HepG2 (cell line): ENCODE data around the gene CISH. TPM values are rescaled to one million over a fixed set of nuclear protein-coding genes. Genes with fewer than 3 reads are reported as not detected.

Experiments
- ARID4A ChIP-seq: sonication (generic); formaldehyde crosslinking; IDR thresholded peaks from 2 replicates; pipeline ENCODE4 v1.5.0; 2020; ENCODE audit warnings: mild to moderate bottlenecking, missing genetic modification reagents, borderline replicate concordance
- DNMT3B ChIP-seq: conservative IDR thresholded peaks from 2 replicates; pipeline ENCODE4 v1.6.1; 2016; ENCODE audit warnings: missing biosample characterization, control low read depth
- GTF3A ChIP-seq: sonication (generic); formaldehyde crosslinking; conservative IDR thresholded peaks from 2 replicates; pipeline ENCODE4 v1.4.0; 2020; ENCODE audit warnings: mild to moderate bottlenecking, missing genetic modification reagents
- HNF1B ChIP-seq: sonication (generic); formaldehyde crosslinking; IDR thresholded peaks from 2 replicates; pipeline ENCODE4 v1.5.1; 2020; ENCODE audit warnings: mild to moderate bottlenecking, moderate library complexity, missing genetic modification reagents
- MAF1 ChIP-seq: sonication (generic); formaldehyde crosslinking; IDR thresholded peaks from 2 replicates; pipeline ENCODE4 v1.5.0; 2020; ENCODE audit warnings: missing genetic modification reagents, borderline replicate concordance
- MYC ChIP-seq: sonication (generic); formaldehyde crosslinking; IDR thresholded peaks from 2 replicates; pipeline ENCODE4 v1.9.0; 2021; ENCODE audit warnings: missing genetic modification reagents, borderline replicate concordance
- POLR2AphosphoS5 ChIP-seq: IDR thresholded peaks from 2 replicates; pipeline ENCODE4 v1.6.1; 2012; ENCODE audit warnings: low read depth, low read length
- RBM22 ChIP-seq: fragments of 200-400 bp; formaldehyde crosslinking; optimal IDR thresholded peaks from 2 replicates; pipeline ENCODE3; 2017; ENCODE audit warnings: mild to moderate bottlenecking, low read length, moderate library complexity
- RNF2 ChIP-seq: fragments of 450-650 bp; conservative IDR thresholded peaks from 2 replicates; pipeline ENCODE4 v1.6.1; 2016; ENCODE audit warnings: low read depth
- SIX4 ChIP-seq: sonication (generic); formaldehyde crosslinking; IDR thresholded peaks from 2 replicates; pipeline ENCODE4 v1.4.0; 2020; ENCODE audit warnings: missing genetic modification reagents
- SOX6 ChIP-seq, 2 experiments: fragments of 450-650 bp in 1 of 2; sonication (generic) in 1 of 2; formaldehyde crosslinking in 1 of 2; IDR thresholded peaks; 2 replicates each; pipeline versions ENCODE4 v1.4.0 to v1.6.1; 2017 to 2020; ENCODE audit warnings: antibody characterized with exemption in 1 of 2, mild to moderate bottlenecking in 1 of 2, missing genetic modification reagents in 1 of 2
- SP5 ChIP-seq: IDR thresholded peaks from 2 replicates; pipeline ENCODE4 v1.6.1; 2016; ENCODE audit warnings: low read depth, borderline replicate concordance
- WIZ ChIP-seq: sonication (generic); formaldehyde crosslinking; IDR thresholded peaks from 2 replicates; pipeline ENCODE4 v1.5.1; 2020; ENCODE audit warnings: mild to moderate bottlenecking, missing genetic modification reagents
- ZBTB7A ChIP-seq: sonication (generic); formaldehyde crosslinking; IDR thresholded peaks from 2 replicates; pipeline ENCODE4 v1.8.0; 2022; ENCODE audit warnings: mild to moderate bottlenecking, missing genetic modification reagents
- ZNF276 ChIP-seq: sonication (generic); formaldehyde crosslinking; IDR thresholded peaks from 2 replicates; pipeline ENCODE4 v1.4.0; 2020; ENCODE audit warnings: mild to moderate bottlenecking, low read depth, missing genetic modification reagents
- ZNF510 ChIP-seq: sonication (generic); formaldehyde crosslinking; IDR thresholded peaks from 2 replicates; pipeline ENCODE4 v1.4.0; 2020; ENCODE audit warnings: low read depth, mild to moderate bottlenecking, missing genetic modification reagents
- ZNF607 ChIP-seq: sonication (generic); formaldehyde crosslinking; IDR thresholded peaks from 2 replicates; pipeline ENCODE4 v1.5.1; 2020; ENCODE audit warnings: missing genetic modification reagents, mild to moderate bottlenecking, borderline replicate concordance
- ZNF775 ChIP-seq: sonication (generic); formaldehyde crosslinking; IDR thresholded peaks from 2 replicates; pipeline ENCODE4 v1.4.0; 2020; ENCODE audit warnings: missing genetic modification reagents, mild to moderate bottlenecking, moderate library complexity, borderline replicate concordance
- polyA plus RNA-seq, 8 experiments: library from polyadenylated mRNA; depleted of rRNA in 3 of 8; stranded (reverse) in 7 of 8; unstranded in 1 of 8; fragments of >200 nt; fragmentation: Illumina TruSeq in 4 of 8; extraction: Trizol in 4 of 8; gene quantifications; 2 replicates each; pipeline versions ENCODE4 v1.2.1 to v1.2.3, GENCODE V29; 2011 to 2016; ENCODE audit warnings: low read depth in 4 of 8, missing spikeins in 1 of 8, mixed read lengths in 1 of 8; ENCODE audit not compliant: insufficient read depth in 1 of 8
- total RNA-seq, 5 experiments: library from RNA; depleted of rRNA; stranded (reverse); fragments of >200 nt; fragmentation: Illumina TruSeq; extraction: Trizol; gene quantifications; 2 replicates each; pipeline ENCODE4 v1.2.3, GENCODE V29; 2016; ENCODE audit warnings: low read depth in 1 of 5

Gene CISH
- total and polyA plus RNA-seq, 2 of the 13 experiments (the other 11 are each of a cell fraction or from before 2014, with no cell fraction given), result 0.91 to 1.5 TPM

- TF ChIP-seq SIX4 (CRISPR knock-in tag) (no peak), ZNF510 (no peak), RNF2 (no peak), HNF1B (CRISPR knock-in tag) (0 out of 2 replicates have a peak, but pooled peaks have one; percentile 13), ZNF607 (CRISPR knock-in tag) (0 out of 2 replicates have a peak, but pooled peaks have one; percentile 35), ZBTB7A (CRISPR knock-in tag) (peak; percentile 39), WIZ (CRISPR knock-in tag) (0 out of 2 replicates have a peak, but pooled peaks have one; percentile 30), MAF1 (no peak), SP5 (peak; percentile 76), DNMT3B (no peak), MYC (CRISPR knock-in tag) (peak; percentile 20; the same call in 1 of the 2 replicates), ZNF276 (0 out of 2 replicates have a peak, but pooled peaks have one; percentile 53), ZNF775 (no peak), RBM22 (no peak), GTF3A (CRISPR knock-in tag) (no peak), SOX6 (IDR thresholded peaks at IDR 0.05) (no peak), SOX6 (CRISPR knock-in tag; IDR thresholded peaks at IDR 0.05) (peak; percentile 34; the same call in 1 of the 2 replicates), POLR2AphosphoS5 (no peak), ARID4A (peak; percentile 53; the same call in 1 of the 2 replicates)
Measured at GRCh38 chr3:50557106-50557505, 54.5 kb downstream of the CISH start (continued).
